ENCODE measurements around the gene SMAP1.

Gene SMAP1

GRCh38 chr6:70790483-70791224 lies 123.0 kb downstream of the SMAP1 start:
- TF ChIP-seq CTCF (IDR thresholded peaks at IDR 0.05; ENCODE audit: insufficient read depth, low read length, poor library complexity, severe bottlenecking): no peak
- Histone ChIP-seq H3K36me3 (ENCODE audit: control insufficient read depth, insufficient read depth, low read length) (no peaks in the 10 kb centered on the region), H3K27me3 (replicated peaks; ENCODE audit: control insufficient read depth, insufficient read depth, low read length) (no peaks in the 10 kb centered on the region), H3K4me3 (replicated peaks; ENCODE audit: low read depth, low read length) (no peak overlapping the region)
- no peak for DNase-seq (ENCODE audit: extremely low read depth, insufficient read length)

- no peak for DNase-seq (ENCODE audit: extremely low read depth, insufficient read length)
- TF ChIP-seq CTCF (IDR thresholded peaks at IDR 0.05; ENCODE audit: insufficient read depth, low read length, poor library complexity, severe bottlenecking): no peak
- Histone ChIP-seq H3K36me3 (ENCODE audit: control insufficient read depth, insufficient read depth, low read length) (no peaks in the 10 kb centered on the region), H3K27me3 (replicated peaks; ENCODE audit: control insufficient read depth, insufficient read depth, low read length) (no peaks in the 10 kb centered on the region), H3K4me3 (replicated peaks; ENCODE audit: low read depth, low read length) (no peak overlapping the region)
Measured at GRCh38 chr6:70797625-70798024, 129.9 kb downstream of the SMAP1 start.

- no peaks in the 10 kb centered on the region; the same call in 1 of the 2 replicates for H3K36me3 ChIP-seq (ENCODE audit: control insufficient read depth, insufficient read depth, low read length)
- no peak overlapping the region for H3K4me3 ChIP-seq (replicated peaks; ENCODE audit: low read depth, low read length)
- no peak for DNase-seq (ENCODE audit: extremely low read depth, insufficient read length)
- no peak for TF ChIP-seq CTCF (IDR thresholded peaks at IDR 0.05; ENCODE audit: insufficient read depth, low read length, poor library complexity, severe bottlenecking)
- no peaks in the 10 kb centered on the region for H3K27me3 ChIP-seq (replicated peaks; ENCODE audit: control insufficient read depth, insufficient read depth, low read length)
Measured at GRCh38 chr6:70806086-70806485, 138.4 kb downstream of the SMAP1 start.

GRCh38 chr6:70811788-70812187 lies 144.1 kb downstream of the SMAP1 start:
- TF ChIP-seq CTCF (IDR thresholded peaks at IDR 0.05; ENCODE audit: insufficient read depth, low read length, poor library complexity, severe bottlenecking): no peak
- Histone ChIP-seq H3K27me3 (replicated peaks; ENCODE audit: control insufficient read depth, insufficient read depth, low read length) (no peaks in the 10 kb centered on the region), H3K4me3 (replicated peaks; ENCODE audit: low read depth, low read length) (no peak overlapping the region), H3K36me3 (ENCODE audit: control insufficient read depth, insufficient read depth, low read length) (no peaks in the 10 kb centered on the region; the same call in 1 of the 2 replicates)
- DNase-seq (ENCODE audit: extremely low read depth, insufficient read length): no peak

- DNase-seq (ENCODE audit: extremely low read depth, insufficient read length): no peak
- Histone ChIP-seq H3K27me3 (replicated peaks; ENCODE audit: control insufficient read depth, insufficient read depth, low read length) (no peaks in the 10 kb centered on the region), H3K36me3 (ENCODE audit: control insufficient read depth, insufficient read depth, low read length) (no peaks in the 10 kb centered on the region; the same call in 1 of the 2 replicates), H3K4me3 (replicated peaks; ENCODE audit: low read depth, low read length) (no peak overlapping the region)
- no peak for TF ChIP-seq CTCF (IDR thresholded peaks at IDR 0.05; ENCODE audit: insufficient read depth, low read length, poor library complexity, severe bottlenecking)
Measured at GRCh38 chr6:70813885-70814284, 146.2 kb downstream of the SMAP1 start.
